ENCODE data around the gene PRSS12.

DNA sequence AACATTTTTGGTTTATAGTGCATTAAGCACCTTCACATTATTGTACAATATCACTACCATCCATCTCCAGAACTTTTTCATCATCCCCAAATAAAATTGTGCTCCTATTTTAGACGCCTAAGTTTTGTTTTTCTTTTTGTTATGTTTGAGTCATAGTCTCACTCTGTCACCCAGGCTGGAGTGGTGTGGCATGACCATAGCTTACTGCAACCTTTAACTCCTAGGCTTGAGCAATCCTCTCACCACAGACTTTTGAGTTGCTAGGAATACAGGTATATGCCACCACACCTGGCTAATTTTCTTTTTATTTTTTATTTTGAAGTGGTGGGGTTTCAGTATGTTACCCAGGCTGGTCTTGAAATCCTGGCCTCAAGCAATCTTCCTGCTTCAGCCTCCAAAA, 33.9 kb downstream of the PRSS12 start:
- TF ChIP-seq, protein P1, sequence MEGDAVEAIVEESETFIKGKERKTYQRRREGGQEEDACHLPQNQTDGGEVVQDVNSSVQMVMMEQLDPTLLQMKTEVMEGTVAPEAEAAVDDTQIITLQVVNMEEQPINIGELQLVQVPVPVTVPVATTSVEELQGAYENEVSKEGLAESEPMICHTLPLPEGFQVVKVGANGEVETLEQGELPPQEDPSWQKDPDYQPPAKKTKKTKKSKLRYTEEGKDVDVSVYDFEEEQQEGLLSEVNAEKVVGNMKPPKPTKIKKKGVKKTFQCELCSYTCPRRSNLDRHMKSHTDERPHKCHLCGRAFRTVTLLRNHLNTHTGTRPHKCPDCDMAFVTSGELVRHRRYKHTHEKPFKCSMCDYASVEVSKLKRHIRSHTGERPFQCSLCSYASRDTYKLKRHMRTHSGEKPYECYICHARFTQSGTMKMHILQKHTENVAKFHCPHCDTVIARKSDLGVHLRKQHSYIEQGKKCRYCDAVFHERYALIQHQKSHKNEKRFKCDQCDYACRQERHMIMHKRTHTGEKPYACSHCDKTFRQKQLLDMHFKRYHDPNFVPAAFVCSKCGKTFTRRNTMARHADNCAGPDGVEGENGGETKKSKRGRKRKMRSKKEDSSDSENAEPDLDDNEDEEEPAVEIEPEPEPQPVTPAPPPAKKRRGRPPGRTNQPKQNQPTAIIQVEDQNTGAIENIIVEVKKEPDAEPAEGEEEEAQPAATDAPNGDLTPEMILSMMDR (conservative IDR thresholded peaks at IDR 0.05; ENCODE audit: low read depth in 2 of 2) = no peak
- TF ChIP-seq POLR2AphosphoS5 (IDR thresholded peaks at IDR 0.05; ENCODE audit: low read depth) (no peak), CREB1 (CRISPR knock-in tag; IDR thresholded peaks at IDR 0.05; ENCODE audit: low read depth) (no peak), EZH2phosphoT487 (IDR thresholded peaks at IDR 0.05; ENCODE audit: unreplicated experiment) (no peak), NANOG (IDR thresholded peaks at IDR 0.05; ENCODE audit: borderline replicate concordance) (no peak)
- TF ChIP-seq, protein P2, sequence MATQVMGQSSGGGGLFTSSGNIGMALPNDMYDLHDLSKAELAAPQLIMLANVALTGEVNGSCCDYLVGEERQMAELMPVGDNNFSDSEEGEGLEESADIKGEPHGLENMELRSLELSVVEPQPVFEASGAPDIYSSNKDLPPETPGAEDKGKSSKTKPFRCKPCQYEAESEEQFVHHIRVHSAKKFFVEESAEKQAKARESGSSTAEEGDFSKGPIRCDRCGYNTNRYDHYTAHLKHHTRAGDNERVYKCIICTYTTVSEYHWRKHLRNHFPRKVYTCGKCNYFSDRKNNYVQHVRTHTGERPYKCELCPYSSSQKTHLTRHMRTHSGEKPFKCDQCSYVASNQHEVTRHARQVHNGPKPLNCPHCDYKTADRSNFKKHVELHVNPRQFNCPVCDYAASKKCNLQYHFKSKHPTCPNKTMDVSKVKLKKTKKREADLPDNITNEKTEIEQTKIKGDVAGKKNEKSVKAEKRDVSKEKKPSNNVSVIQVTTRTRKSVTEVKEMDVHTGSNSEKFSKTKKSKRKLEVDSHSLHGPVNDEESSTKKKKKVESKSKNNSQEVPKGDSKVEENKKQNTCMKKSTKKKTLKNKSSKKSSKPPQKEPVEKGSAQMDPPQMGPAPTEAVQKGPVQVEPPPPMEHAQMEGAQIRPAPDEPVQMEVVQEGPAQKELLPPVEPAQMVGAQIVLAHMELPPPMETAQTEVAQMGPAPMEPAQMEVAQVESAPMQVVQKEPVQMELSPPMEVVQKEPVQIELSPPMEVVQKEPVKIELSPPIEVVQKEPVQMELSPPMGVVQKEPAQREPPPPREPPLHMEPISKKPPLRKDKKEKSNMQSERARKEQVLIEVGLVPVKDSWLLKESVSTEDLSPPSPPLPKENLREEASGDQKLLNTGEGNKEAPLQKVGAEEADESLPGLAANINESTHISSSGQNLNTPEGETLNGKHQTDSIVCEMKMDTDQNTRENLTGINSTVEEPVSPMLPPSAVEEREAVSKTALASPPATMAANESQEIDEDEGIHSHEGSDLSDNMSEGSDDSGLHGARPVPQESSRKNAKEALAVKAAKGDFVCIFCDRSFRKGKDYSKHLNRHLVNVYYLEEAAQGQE (IDR thresholded peaks at IDR 0.05; ENCODE audit: unreplicated experiment) = no peak

Measured in GM23338 (cell line).